ENCODE measurements around the gene SRSF8.
"Not testable (repeated sequence)": the region's sequence is repeated elsewhere in the genome, so short reads cannot be mapped to it uniquely, and the experiment has no call there.

The SRSF8 gene

GRCh38 chr11:95108159-95108611, 41.5 kb downstream of the SRSF8 start:
- no peak overlapping the region for H3K4me3 ChIP-seq (replicated peaks in 1 of 2; ENCODE audit: low read depth in 2 of 2, low read length in 2 of 2)
- TF ChIP-seq CTCF (IDR thresholded peaks at IDR 0.05; ENCODE audit: low read depth, low read length) = no peak
- DNase-seq (ENCODE audit: low read depth in 2 of 2) = peak; percentile 88 to 90

DNA sequence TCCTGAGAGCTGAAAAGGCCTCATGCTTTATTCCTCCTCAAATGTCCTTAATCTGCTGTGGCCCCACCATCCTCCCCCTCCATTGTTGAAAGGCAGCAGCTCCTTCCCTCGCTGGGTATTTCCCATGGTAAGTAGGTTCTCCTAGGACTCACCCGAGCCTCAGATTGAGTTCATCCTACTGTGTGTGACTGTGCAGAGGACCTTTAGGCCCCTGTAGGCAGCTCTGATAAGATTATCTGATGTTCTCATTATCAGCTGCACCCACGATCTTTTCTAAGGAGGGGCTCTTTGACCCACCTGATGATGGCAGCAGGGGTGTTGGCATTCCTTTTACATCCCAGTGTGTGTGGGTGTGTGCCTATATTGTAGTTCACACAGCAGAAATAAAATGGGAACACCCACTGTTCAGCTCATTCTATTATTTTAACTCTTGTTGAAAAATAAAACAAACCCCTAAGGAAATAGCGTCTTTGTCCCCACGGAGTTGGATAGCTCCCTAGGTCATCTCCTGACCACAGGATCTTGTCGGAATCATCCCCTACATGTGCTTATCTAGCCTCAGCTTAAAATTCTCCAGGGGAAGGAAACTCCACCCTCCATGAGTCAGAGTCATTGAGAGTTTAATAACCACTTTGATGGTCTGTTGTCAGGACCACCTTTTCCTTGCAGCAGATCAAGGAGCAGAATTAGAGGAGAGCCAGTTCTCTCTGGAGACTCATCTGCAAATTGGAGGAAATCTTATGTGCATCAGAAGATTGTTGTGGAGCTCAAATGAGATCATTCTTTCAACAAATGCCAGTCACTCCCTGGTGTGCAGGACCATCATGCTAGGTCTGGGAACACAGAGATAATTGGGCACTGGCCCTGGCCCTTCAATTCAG, 42.2 kb downstream of the SRSF8 start:
- DNase-seq (ENCODE audit: low read depth in 2 of 2) = peak; percentile 51 to 75
- no peak for TF ChIP-seq CTCF (IDR thresholded peaks at IDR 0.05; ENCODE audit: low read depth, low read length)
- H3K4me3 ChIP-seq (replicated peaks in 1 of 2; ENCODE audit: low read depth in 2 of 2, low read length in 2 of 2) = no peak overlapping the region

- DNase-seq (ENCODE audit: low read depth in 2 of 2); H3K4me3 ChIP-seq (replicated peaks in 1 of 2; ENCODE audit: low read depth in 2 of 2, low read length in 2 of 2): not testable (repeated sequence)
Measured at GRCh38 chr11:95111471-95111870, 44.8 kb downstream of the SRSF8 start.

GRCh38 chr11:95111923-95112540, 45.3 kb downstream of the SRSF8 start:
- no peak for TF ChIP-seq CTCF (IDR thresholded peaks at IDR 0.05; ENCODE audit: low read depth, low read length)
- DNase-seq (ENCODE audit: low read depth in 2 of 2) = no peak
- no peak overlapping the region for H3K4me3 ChIP-seq (replicated peaks in 1 of 2; ENCODE audit: low read depth in 2 of 2, low read length in 2 of 2)

GRCh38 chr11:95115597-95115996, 48.9 kb downstream of the SRSF8 start:
- no peak for TF ChIP-seq CTCF (IDR thresholded peaks at IDR 0.05; ENCODE audit: low read depth, low read length)
- no peak overlapping the region for H3K4me3 ChIP-seq (replicated peaks in 1 of 2; ENCODE audit: low read depth in 2 of 2, low read length in 2 of 2)
- DNase-seq (ENCODE audit: low read depth in 2 of 2) = no peak

DNA sequence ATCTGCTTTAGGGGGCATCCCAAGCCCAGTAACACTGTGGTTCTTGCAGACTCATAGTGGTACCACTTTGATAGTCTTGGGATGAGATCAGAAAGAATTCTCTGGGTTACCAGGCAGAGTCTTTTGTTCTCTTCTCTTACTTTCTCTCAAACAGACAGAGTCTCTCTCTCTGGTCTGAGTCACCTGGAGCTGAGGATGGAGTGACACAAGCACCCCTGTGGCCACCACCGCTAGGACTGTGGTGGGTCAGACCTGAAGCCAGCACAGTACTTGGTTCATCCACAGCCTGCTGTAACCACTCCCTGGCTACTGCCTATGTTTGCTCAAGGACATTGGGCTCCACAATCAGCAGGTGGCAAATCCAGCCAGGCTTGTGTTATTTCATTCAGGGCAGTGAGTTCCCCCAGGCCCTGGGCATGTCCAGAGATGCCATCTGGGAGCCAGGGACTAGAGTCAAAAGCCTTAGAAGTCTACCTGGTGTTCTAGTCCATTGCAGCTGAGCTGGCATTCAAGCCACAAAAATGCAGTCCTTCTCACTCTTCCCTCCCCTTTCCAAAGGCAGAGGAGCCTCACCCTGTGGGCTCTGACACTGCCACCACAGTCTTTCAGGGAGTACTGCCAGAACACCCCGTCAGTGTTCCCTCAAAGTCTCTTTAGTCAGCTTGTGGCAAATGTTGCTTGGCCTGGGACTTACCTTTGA, 52.8 kb downstream of the SRSF8 start:
- no peak for DNase-seq (ENCODE audit: low read depth in 2 of 2)
- H3K4me3 ChIP-seq (replicated peaks in 1 of 2; ENCODE audit: low read depth in 2 of 2, low read length in 2 of 2) = no peak overlapping the region
- TF ChIP-seq CTCF (IDR thresholded peaks at IDR 0.05; ENCODE audit: low read depth, low read length) = no peak

Measured in cardiac fibroblast (primary cell).